ENCODE results near the gene HIVEP3. TPM values are rescaled to one million over a fixed set of nuclear protein-coding genes. Genes with fewer than 3 reads are reported as not detected.

HIVEP3 gene
- total RNA-seq, 2 donors from 2014 or later = 3.4 to 4.0 TPM

GRCh38 chr1:41733021-41733420, 185.7 kb downstream of the HIVEP3 start:
- ATAC-seq = no peak
- TF ChIP-seq POLR2A (IDR thresholded peaks at IDR 0.05) (no peak), CTCF (IDR thresholded peaks at IDR 0.05) (no peak)
- Histone ChIP-seq H3K4me3 (no peak overlapping the region), H3K36me3 (replicated peaks in 1 of 2; ENCODE audit: insufficient read depth in 1 of 2, low read depth in 2 of 2) (no peaks in the 10 kb centered on the region), H3K27ac (no peak overlapping the region), H3K4me1 (no peaks in the 10 kb centered on the region), H3K27me3 (no peaks in the 10 kb centered on the region), H3K9me3 (no peaks in the 10 kb centered on the region)
- 83% methylated on average over 1 to 2 of the region's 2 CpGs for WGBS, 2 donors
- DNase-seq = no peak
- intact Hi-C loops (cut with DNase I) = no loop called here

- Histone ChIP-seq H3K9me3 (no peaks in the 10 kb centered on the region), H3K4me3 (no peak overlapping the region), H3K36me3 (replicated peaks in 1 of 2; ENCODE audit: insufficient read depth in 1 of 2, low read depth in 2 of 2) (no peaks in the 10 kb centered on the region), H3K27ac (no peak overlapping the region), H3K27me3 (no peaks in the 10 kb centered on the region), H3K4me1 (no peaks in the 10 kb centered on the region)
- intact Hi-C loops (cut with DNase I) = no loop called here
- ATAC-seq (no peak), DNase-seq (no peak)
- 83 to 95% methylated on average over 2 of the region's 2 CpGs for WGBS, 2 donors
- TF ChIP-seq POLR2A (IDR thresholded peaks at IDR 0.05) (no peak), CTCF (IDR thresholded peaks at IDR 0.05) (no peak)
Measured at GRCh38 chr1:41731516-41732030, 187.1 kb downstream of the HIVEP3 start.

- no peaks in the 10 kb centered on the region for H3K27me3 ChIP-seq
- no peak for ATAC-seq
- no peaks in the 10 kb centered on the region for H3K9me3 ChIP-seq
- WGBS, 2 donors = 88 to 90% methylated on average over 4 of the region's 4 CpGs
- no peak overlapping the region for H3K27ac ChIP-seq
- H3K36me3 ChIP-seq (replicated peaks in 1 of 2; ENCODE audit: insufficient read depth in 1 of 2, low read depth in 2 of 2) = no peaks in the 10 kb centered on the region
- H3K4me3 ChIP-seq = no peak overlapping the region
- TF ChIP-seq POLR2A (IDR thresholded peaks at IDR 0.05) (no peak), CTCF (IDR thresholded peaks at IDR 0.05) (no peak)
- intact Hi-C loops (cut with DNase I) = no loop called here
- DNase-seq = no peak
- H3K4me1 ChIP-seq = no peaks in the 10 kb centered on the region
Measured at GRCh38 chr1:41730806-41731205, 187.9 kb downstream of the HIVEP3 start.

- WGBS, 2 donors = 73 to 75% methylated on average over 9 of the region's 12 CpGs
- no peaks in the 10 kb centered on the region for H3K4me1 ChIP-seq
- no peak for ATAC-seq
- H3K9me3 ChIP-seq = no peaks in the 10 kb centered on the region
- H3K36me3 ChIP-seq (replicated peaks in 1 of 2; ENCODE audit: insufficient read depth in 1 of 2, low read depth in 2 of 2) = no peaks in the 10 kb centered on the region
- no peak overlapping the region for H3K4me3 ChIP-seq
- intact Hi-C loops (cut with DNase I) = no loop called here
- H3K27ac ChIP-seq = no peak overlapping the region
- TF ChIP-seq CTCF (IDR thresholded peaks at IDR 0.05) = no peak
- TF ChIP-seq POLR2A (IDR thresholded peaks at IDR 0.05) = no peak
- peak in 1 of 4 donors; percentile 22 for DNase-seq
- no peaks in the 10 kb centered on the region for H3K27me3 ChIP-seq
Measured at GRCh38 chr1:41728403-41729202, 190.1 kb downstream of the HIVEP3 start.

GRCh38 chr1:41727749-41728115, 191.0 kb downstream of the HIVEP3 start:
- no peaks in the 10 kb centered on the region for H3K4me1 ChIP-seq
- H3K27ac ChIP-seq = no peak overlapping the region

More at GRCh38 chr1:41727749-41728115, 191.0 kb downstream of the HIVEP3 start:
- Histone ChIP-seq H3K9me3 (no peaks in the 10 kb centered on the region), H3K4me3 (no peak overlapping the region), H3K27me3 (no peaks in the 10 kb centered on the region), H3K36me3 (replicated peaks in 1 of 2; ENCODE audit: insufficient read depth in 1 of 2, low read depth in 2 of 2) (no peaks in the 10 kb centered on the region)
- WGBS, 2 donors = 94 to 98% methylated on average over 3 to 4 of the region's 4 CpGs
- ATAC-seq (no peak), DNase-seq (no peak)
- TF ChIP-seq POLR2A (IDR thresholded peaks at IDR 0.05) (no peak), CTCF (IDR thresholded peaks at IDR 0.05) (no peak)
- intact Hi-C loops (cut with DNase I) = no loop called here

Data from body of pancreas (tissue), 4 donors.